H1 (cell line): ENCODE measurements around the gene WFDC11. TPM values are rescaled to one million over a fixed set of nuclear protein-coding genes. Genes with fewer than 3 reads are reported as not detected.

Experiments
- CTCF ChIA-PET: fragments of 300-600 bp; sonication (Branson Sonifier 250); formaldehyde crosslinking; loops from one replicate; lab custom pipeline; 2021; ENCODE audit not compliant: partially characterized antibody; lab: Charles Lee
- POLR2A ChIA-PET: fragments of 300-600 bp; sonication (Branson Sonifier 250); formaldehyde crosslinking; loops from one replicate; lab custom pipeline; 2021; ENCODE audit warnings: inconsistent platforms; ENCODE audit not compliant: partially characterized antibody; lab: Charles Lee
- DNase-seq, 2 experiments: peaks; one replicate each; pipeline versions ENCODE4 v3.0.0 to v3.0.0-alpha.2; 2010 to 2022; ENCODE audit warnings: low spot score in 2 of 2, low read depth in 1 of 2, mixed read lengths in 1 of 2
- FAIRE-seq: peaks from 2 replicates; lab custom pipeline; 2011; peaks lifted over from hg19 to GRCh38; lab: Jason Lieb, UNC
- H2AFZ ChIP-seq: 2 replicates; pipeline ENCODE4 v1.8.1; 2012; ENCODE audit warnings: low read length, inconsistent platforms
- H2AK5ac ChIP-seq: 2 replicates; pipeline ENCODE4 v1.6.1; 2013; ENCODE audit warnings: low read depth, low read length
- H2BK120ac ChIP-seq: replicated peaks from 2 replicates; pipeline ENCODE3; 2013; ENCODE audit warnings: low read depth, low read length, inconsistent platforms
- H2BK12ac ChIP-seq: 2 replicates; pipeline ENCODE4 v1.6.1; 2013; ENCODE audit warnings: low read depth, low read length
- H2BK15ac ChIP-seq: 2 replicates; pipeline ENCODE4 v1.6.1; 2013; ENCODE audit warnings: low read length
- H2BK20ac ChIP-seq: 2 replicates; pipeline ENCODE4 v1.6.1; 2013; ENCODE audit warnings: low read length
- H2BK5ac ChIP-seq: 2 replicates; pipeline ENCODE4 v1.6.1; 2013; ENCODE audit warnings: low read depth, low read length
- H3K14ac ChIP-seq: 2 replicates; pipeline ENCODE4 v1.6.1; 2013; ENCODE audit warnings: inconsistent platforms; ENCODE audit not compliant: insufficient read length
- H3K18ac ChIP-seq: 2 replicates; pipeline ENCODE4 v1.6.1; 2013; ENCODE audit warnings: low read length; ENCODE audit errors: extremely low read depth
- H3K23ac ChIP-seq: 2 replicates; pipeline ENCODE4 v1.6.1; 2013; ENCODE audit warnings: inconsistent platforms; ENCODE audit not compliant: insufficient read length
- H3K23me2 ChIP-seq: 2 replicates; pipeline ENCODE4 v1.6.1; 2013; ENCODE audit warnings: low read depth, low read length
- H3K27ac ChIP-seq: 2 replicates; pipeline ENCODE4 v1.6.1; 2011; ENCODE audit warnings: low read depth, low read length, inconsistent platforms
- H3K27me3 ChIP-seq, 4 experiments: replicated peaks in 1 of 4; 1 replicate in 1 of 4; 2 replicates in 3 of 4; pipeline versions ENCODE4 v1.6.1 to v1.8.1; 2011 to 2013; ENCODE audit warnings: low read length in 3 of 4, mild to moderate bottlenecking in 3 of 4, inconsistent platforms in 2 of 4, mixed read lengths in 2 of 4, moderate library complexity in 1 of 4; ENCODE audit not compliant: control insufficient read depth in 3 of 4, insufficient read depth in 3 of 4; ENCODE audit errors: extremely low read depth in 1 of 4
- H3K36me3 ChIP-seq, 4 experiments: 2 replicates each; pipeline versions ENCODE4 v1.6.1 to v1.8.1; 2011 to 2013; ENCODE audit warnings: mild to moderate bottlenecking in 4 of 4, low read length in 3 of 4, moderate library complexity in 2 of 4, control low read depth in 1 of 4, inconsistent platforms in 1 of 4; ENCODE audit not compliant: insufficient read depth in 4 of 4, control insufficient read depth in 2 of 4
- H3K4ac ChIP-seq: replicated peaks from 2 replicates; pipeline ENCODE3; 2013; ENCODE audit warnings: low read length, low read depth, mixed read lengths, inconsistent platforms; ENCODE audit not compliant: insufficient read length
- H3K4me1 ChIP-seq, 4 experiments: replicated peaks in 1 of 4; 1 replicate in 1 of 4; 2 replicates in 3 of 4; pipeline versions ENCODE4 v1.6.1 to v1.8.1; 2011 to 2013; ENCODE audit warnings: low read length in 3 of 4, inconsistent platforms in 2 of 4, mixed read lengths in 1 of 4; ENCODE audit not compliant: insufficient read depth in 4 of 4, control insufficient read depth in 3 of 4
- H3K4me2 ChIP-seq, 2 experiments: 2 replicates each; pipeline versions ENCODE4 v1.6.1 to v1.8.1; 2011 to 2013; ENCODE audit warnings: low read depth in 2 of 2, low read length in 2 of 2, control low read depth in 1 of 2, inconsistent platforms in 1 of 2, mild to moderate bottlenecking in 1 of 2; ENCODE audit not compliant: insufficient read depth in 1 of 2
- H3K4me3 ChIP-seq, 4 experiments: fragments of 200-600, 300-600 bp in 1 of 4; sonication (generic), shearing (Covaris generic), sonication (Bioruptor Twin) in 1 of 4; 2 replicates each; pipeline versions ENCODE4 v1.5.1 to v1.8.1; 2011 to 2016; ENCODE audit warnings: low read length in 4 of 4, low read depth in 3 of 4, control low read depth in 2 of 4, inconsistent platforms in 2 of 4, mild to moderate bottlenecking in 2 of 4, mixed read lengths in 1 of 4, moderate library complexity in 1 of 4; ENCODE audit not compliant: insufficient read depth in 2 of 4; ENCODE audit errors: extremely low read depth in 1 of 4
- H3K56ac ChIP-seq: replicated peaks from 2 replicates; pipeline ENCODE3; 2013; ENCODE audit warnings: low read depth, mild to moderate bottlenecking, mixed read lengths, low read length, inconsistent platforms; ENCODE audit not compliant: insufficient read length
- H3K79me1 ChIP-seq: 2 replicates; pipeline ENCODE4 v1.6.1; 2013; ENCODE audit warnings: low read depth, low read length, control low read depth
- H3K79me2 ChIP-seq, 2 experiments: 2 replicates each; pipeline versions ENCODE4 v1.6.1 to v1.8.1; 2012 to 2013; ENCODE audit warnings: low read length in 2 of 2, mild to moderate bottlenecking in 2 of 2, inconsistent platforms in 1 of 2; ENCODE audit not compliant: insufficient read depth in 2 of 2, control insufficient read depth in 1 of 2
- H3K9ac ChIP-seq, 4 experiments: replicated peaks in 1 of 4; 1 replicate in 1 of 4; 2 replicates in 3 of 4; pipeline versions ENCODE4 v1.6.1 to v1.8.1; 2011 to 2013; ENCODE audit warnings: low read depth in 3 of 4, low read length in 3 of 4, control low read depth in 2 of 4, mild to moderate bottlenecking in 2 of 4, moderate library complexity in 2 of 4, inconsistent platforms in 1 of 4; ENCODE audit errors: extremely low read depth in 1 of 4
- H3K9me3 ChIP-seq, 2 experiments: 2 replicates each; pipeline versions ENCODE4 v1.6.1 to v1.8.1; 2012 to 2013; ENCODE audit warnings: mild to moderate bottlenecking in 2 of 2, moderate library complexity in 2 of 2, control low read depth in 1 of 2, inconsistent platforms in 1 of 2, low read depth in 1 of 2, low read length in 1 of 2, mixed read lengths in 1 of 2; ENCODE audit not compliant: insufficient read depth in 2 of 2
- H4K20me1 ChIP-seq, 2 experiments: replicated peaks in 1 of 2; 2 replicates each; pipeline versions ENCODE3 to v1.8.1; 2011 to 2013; ENCODE audit warnings: inconsistent platforms in 2 of 2, low read length in 2 of 2, mild to moderate bottlenecking in 1 of 2; ENCODE audit not compliant: insufficient read depth in 2 of 2, control insufficient read depth in 1 of 2
- H4K5ac ChIP-seq: 2 replicates; pipeline ENCODE4 v1.6.1; 2013; ENCODE audit warnings: low read length, low read depth, mixed read lengths, inconsistent platforms; ENCODE audit not compliant: insufficient read length
- H4K8ac ChIP-seq: 2 replicates; pipeline ENCODE4 v1.8.0; 2013; ENCODE audit warnings: mild to moderate bottlenecking, moderate library complexity, low read length, inconsistent platforms; ENCODE audit not compliant: insufficient read depth; ENCODE audit errors: extremely low read depth
- H4K91ac ChIP-seq: replicated peaks from 2 replicates; pipeline ENCODE3; 2013; ENCODE audit warnings: low read length, mixed read lengths, inconsistent platforms; ENCODE audit not compliant: insufficient read length
- BACH1 ChIP-seq: IDR thresholded peaks from 2 replicates; pipeline ENCODE4 v1.6.1; 2012; ENCODE audit warnings: low read length, improper control_type of control experiment
- BCL11A ChIP-seq, 2 experiments: IDR thresholded peaks; one replicate each; pipeline ENCODE4 v1.6.1; 2011; ENCODE audit warnings: low read depth in 2 of 2, low read length in 2 of 2, mild to moderate bottlenecking in 2 of 2
- BRCA1 ChIP-seq: IDR thresholded peaks from 2 replicates; pipeline ENCODE4 v1.6.1; 2012; ENCODE audit warnings: low read depth, low read length, improper control_type of control experiment
- CBX8 ChIP-seq: fragments of 300-800, 300-1000 bp; sonication (generic); IDR thresholded peaks from 2 replicates; pipeline ENCODE4 v1.7.1; 2016; ENCODE audit warnings: low read depth, low read length, borderline replicate concordance
- CHD2 ChIP-seq: IDR thresholded peaks from 2 replicates; pipeline ENCODE4 v1.6.1; 2012; ENCODE audit warnings: low read length, improper control_type of control experiment
- EP300 ChIP-seq, 2 experiments: IDR thresholded peaks; 1 replicate in 1 of 2; 2 replicates in 1 of 2; pipeline ENCODE4 v1.6.1; 2011 to 2012; ENCODE audit warnings: low read depth in 2 of 2, low read length in 2 of 2, mild to moderate bottlenecking in 2 of 2, borderline replicate concordance in 1 of 2, inconsistent platforms in 1 of 2, moderate library complexity in 1 of 2
- MAX ChIP-seq: IDR thresholded peaks from 2 replicates; pipeline ENCODE4 v1.6.1; 2012; ENCODE audit warnings: inconsistent platforms
- POLR2A ChIP-seq, 2 experiments: IDR thresholded peaks; 1 replicate in 1 of 2; 2 replicates in 1 of 2; pipeline ENCODE4 v1.6.1; 2011; ENCODE audit warnings: low read depth in 2 of 2, low read length in 2 of 2, mild to moderate bottlenecking in 2 of 2; ENCODE audit errors: control extremely low read depth in 1 of 2
- RBBP5 ChIP-seq: IDR thresholded peaks from 2 replicates; pipeline ENCODE4 v1.7.1; 2012; ENCODE audit warnings: low read depth, mild to moderate bottlenecking, inconsistent platforms, low read length, moderate library complexity, borderline replicate concordance
- RFX5 ChIP-seq: IDR thresholded peaks from 2 replicates; pipeline ENCODE4 v1.6.1; 2011; ENCODE audit warnings: low read depth, low read length, improper control_type of control experiment, borderline replicate concordance
- RXRA ChIP-seq: IDR thresholded peaks from 2 replicates; pipeline ENCODE4 v1.6.1; 2011; ENCODE audit warnings: low read depth, mild to moderate bottlenecking, low read length, moderate library complexity; ENCODE audit not compliant: insufficient read depth
- SUZ12 ChIP-seq: fragments of 200-600 bp; sonication (generic); IDR thresholded peaks from 2 replicates; pipeline ENCODE4 v1.6.1; 2012; ENCODE audit warnings: mild to moderate bottlenecking, inconsistent platforms, low read length, moderate library complexity, mixed read lengths
- TAF1 ChIP-seq: IDR thresholded peaks from 2 replicates; pipeline ENCODE4 v1.6.1; 2011; ENCODE audit warnings: mild to moderate bottlenecking, low read depth, low read length
- TAF7 ChIP-seq: optimal IDR thresholded peaks from 2 replicates; pipeline ENCODE3; 2011; ENCODE audit warnings: low read depth, mild to moderate bottlenecking, inconsistent platforms, low read length, moderate library complexity, borderline replicate concordance
- TCF12 ChIP-seq: IDR thresholded peaks from 2 replicates; pipeline ENCODE4 v1.6.1; 2011; ENCODE audit warnings: low read depth, mild to moderate bottlenecking, low read length
- TEAD4 ChIP-seq: IDR thresholded peaks from 2 replicates; pipeline ENCODE4 v1.6.1; 2012; ENCODE audit warnings: low read depth, low read length, inconsistent platforms, mixed read lengths
- WGBS, 2 experiments: shearing (Covaris generic) in 1 of 2; methylation state at CpG; one replicate each; pipeline versions ENCODE4 v1.1.6 to v1.1.7; 2013 to 2015; ENCODE audit warnings: low lambda C conversion rate in 2 of 2, mixed read lengths in 2 of 2, inconsistent platforms in 1 of 2, low coverage in 1 of 2, missing lambda C conversion rate in 1 of 2; ENCODE audit not compliant: insufficient replicate concordance in 2 of 2, insufficient coverage in 1 of 2, insufficient read length in 1 of 2; ENCODE audit errors: extremely low coverage in 1 of 2, missing lambda C conversion rate in 1 of 2; 5-methylcytosine and 5-hydroxymethylcytosine counted together
- polyA plus RNA-seq, 7 experiments: library from polyadenylated mRNA; depleted of rRNA in 3 of 7; stranded (reverse) in 5 of 7; unstranded in 2 of 7; fragments of >200 nt in 5 of 7; fragments of 200-250 nt in 2 of 7; gene quantifications; 1 replicate in 5 of 7; 2 replicates in 1 of 7; 4 replicates in 1 of 7; pipeline versions ENCODE4 v1.2.1 to v1.2.3, GENCODE V29; 2011 to 2013; ENCODE audit warnings: missing spikeins in 2 of 7, mixed read lengths in 2 of 7
- total RNA-seq: library from RNA; stranded (reverse); fragmentation: NEBNext Ultra II Directional; extraction: Animal tissue kit (Norgen Biotek cat#: 25700); gene quantifications from 2 replicates; pipeline ENCODE4 v1.2.1, GENCODE V29; 2021

The WFDC11 gene
- total and polyA plus RNA-seq, 2 of the 8 experiments (the other 6 are each of a cell fraction or from before 2014, with no cell fraction given) = not detected

DNA sequence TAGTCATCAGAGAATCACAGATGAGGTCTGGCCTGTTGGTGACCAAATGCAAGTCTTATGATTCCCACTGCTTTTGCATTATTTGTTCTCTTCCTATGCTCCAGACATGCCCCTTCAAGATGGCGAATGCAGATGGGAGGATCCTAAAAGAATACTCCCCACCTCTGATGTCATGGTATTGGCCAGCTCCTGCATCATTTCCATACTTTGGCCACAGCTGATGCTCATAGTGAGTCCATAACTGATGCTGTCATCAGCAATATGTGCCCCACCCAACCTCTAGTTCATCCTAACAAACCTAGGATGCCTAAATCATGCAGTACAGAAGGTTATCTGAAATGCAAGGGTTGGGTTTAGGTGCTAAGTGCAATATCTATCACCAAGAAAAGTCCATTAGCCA is 33.5 kb downstream of the WFDC11 start:
- H3K56ac ChIP-seq = no peak overlapping the region
- H2BK20ac ChIP-seq = no peak overlapping the region
- H3K4me2 ChIP-seq = no peak overlapping the region
- H2AFZ ChIP-seq = no peak overlapping the region
- no peaks in the 10 kb centered on the region for H3K79me1 ChIP-seq
- H3K79me2 ChIP-seq = no peaks in the 10 kb centered on the region
- H2BK15ac ChIP-seq = no peak overlapping the region
- no peak overlapping the region for H3K9ac ChIP-seq
- no peaks in the 10 kb centered on the region for H4K20me1 ChIP-seq
- H3K27ac ChIP-seq = no peak overlapping the region
- no peak overlapping the region for H2BK120ac ChIP-seq
- no peaks in the 10 kb centered on the region for H3K9me3 ChIP-seq
- H3K4me1 ChIP-seq = no peaks in the 10 kb centered on the region
- DNase-seq (no peak), FAIRE-seq (no peak)
- no peak overlapping the region for H4K5ac ChIP-seq
- no peak overlapping the region for H2BK12ac ChIP-seq
- no peaks in the 10 kb centered on the region for H3K36me3 ChIP-seq
- no peak overlapping the region for H4K8ac ChIP-seq
- no peak overlapping the region for H3K18ac ChIP-seq
- H3K27me3 ChIP-seq = 0 out of 7 replicates have a peak, but pooled peaks cover 0 to 2% (median 0%) of the 10 kb centered on the region in 4 experiments
- H3K23me2 ChIP-seq = no peaks in the 10 kb centered on the region
- 86% methylated on average over 1 of the region's 1 CpG; no CpG with 5 or more reads in 1 of the 2 experiments for WGBS, 2 experiments
- H3K4ac ChIP-seq = no peak overlapping the region
- no peak overlapping the region for H3K14ac ChIP-seq
- CTCF ChIA-PET = no interaction called here
- H3K23ac ChIP-seq = no peak overlapping the region
- POLR2A ChIA-PET = no interaction called here
- no peak overlapping the region for H2AK5ac ChIP-seq
- no peak overlapping the region for H4K91ac ChIP-seq
- no peak overlapping the region for H2BK5ac ChIP-seq
- H3K4me3 ChIP-seq = no peak overlapping the region
- no peak for TF ChIP-seq RFX5
- no peak for TF ChIP-seq RBBP5
- TF ChIP-seq BRCA1 = no peak
- TF ChIP-seq CBX8 = no peak
- TF ChIP-seq BACH1 = no peak
- no peak for TF ChIP-seq POLR2A (IDR thresholded peaks at IDR 0.05; ENCODE audit: control extremely low read depth in 1 of 2, low read depth in 2 of 2, low read length in 2 of 2)
- TF ChIP-seq TCF12 = no peak
- TF ChIP-seq BCL11A (IDR thresholded peaks at IDR 0.05; ENCODE audit: low read depth in 2 of 2, low read length in 2 of 2) = no peak
- TF ChIP-seq TAF7 = no peak
- TF ChIP-seq SUZ12 = no peak
- no peak for TF ChIP-seq TEAD4
- no peak for TF ChIP-seq CHD2
- TF ChIP-seq MAX = no peak
- TF ChIP-seq EP300 (IDR thresholded peaks at IDR 0.05; ENCODE audit: borderline replicate concordance in 1 of 2, low read depth in 2 of 2, low read length in 2 of 2) = no peak
- no peak for TF ChIP-seq RXRA
- no peak for TF ChIP-seq TAF1
